ENCODE data around the gene NETO1.

NETO1 gene

DNA sequence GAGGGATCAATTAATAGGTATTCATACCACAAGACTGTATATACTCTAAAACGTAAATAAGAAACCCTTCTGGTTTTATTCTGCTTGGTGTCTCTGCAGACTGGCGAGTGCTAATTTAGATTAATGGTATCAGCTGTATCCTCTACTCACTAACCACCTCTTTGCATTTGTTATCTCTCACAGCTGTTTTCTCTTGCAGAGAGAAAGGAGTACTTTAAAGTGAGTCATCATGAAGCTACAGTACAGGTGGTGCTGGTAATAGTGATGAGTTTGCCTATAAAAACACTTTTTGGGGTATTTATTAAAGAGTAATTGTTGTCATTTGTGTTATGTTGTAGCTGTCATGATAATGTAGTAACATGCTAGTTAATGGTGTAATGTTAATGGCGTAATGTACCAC lies 147.7 kb downstream of the NETO1 start:
- no peak for DNase-seq

DNA sequence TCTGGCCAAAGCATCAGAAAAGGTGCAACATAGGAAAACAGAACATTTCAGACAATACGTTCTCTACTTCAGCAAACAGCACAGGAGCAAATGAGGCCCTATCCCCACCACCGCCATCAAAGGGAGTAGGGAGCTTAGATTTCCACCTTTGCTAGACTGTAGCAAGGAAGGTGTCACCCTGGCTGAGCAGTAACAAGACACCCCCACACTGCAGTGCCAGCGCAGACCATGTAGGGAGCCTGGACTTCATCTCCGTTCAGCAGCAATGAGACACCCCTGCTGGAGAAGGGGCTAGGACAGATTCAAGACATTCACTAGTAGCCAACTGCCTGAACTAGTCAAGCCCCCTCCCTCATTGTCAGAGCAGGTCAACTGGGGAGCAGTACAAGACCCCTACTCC lies 163.6 kb downstream of the NETO1 start:
- no peak for DNase-seq

GRCh38 chr18:72700961-72701710 lies 166.7 kb downstream of the NETO1 start:
- no peak for DNase-seq

DNA sequence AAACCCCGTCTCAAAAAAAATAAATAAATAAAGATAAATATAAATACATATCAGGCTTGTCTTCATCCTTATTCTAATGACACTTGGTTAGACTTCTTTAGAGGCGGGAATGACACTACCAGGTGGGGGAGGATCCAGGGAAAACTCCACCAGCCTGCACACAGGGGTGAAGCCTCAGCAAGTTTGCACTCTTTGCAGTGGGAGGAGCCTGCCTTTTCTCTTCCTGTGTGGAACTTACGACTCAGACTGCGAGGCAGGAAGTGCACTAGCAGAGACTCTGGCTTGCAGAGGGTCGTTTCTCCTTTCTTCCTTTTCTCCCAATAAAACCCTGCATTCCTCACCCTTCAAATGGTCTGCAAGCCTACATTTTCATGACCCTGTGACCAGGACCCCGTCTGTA lies 170.1 kb downstream of the NETO1 start:
- no peak for DNase-seq

DNA sequence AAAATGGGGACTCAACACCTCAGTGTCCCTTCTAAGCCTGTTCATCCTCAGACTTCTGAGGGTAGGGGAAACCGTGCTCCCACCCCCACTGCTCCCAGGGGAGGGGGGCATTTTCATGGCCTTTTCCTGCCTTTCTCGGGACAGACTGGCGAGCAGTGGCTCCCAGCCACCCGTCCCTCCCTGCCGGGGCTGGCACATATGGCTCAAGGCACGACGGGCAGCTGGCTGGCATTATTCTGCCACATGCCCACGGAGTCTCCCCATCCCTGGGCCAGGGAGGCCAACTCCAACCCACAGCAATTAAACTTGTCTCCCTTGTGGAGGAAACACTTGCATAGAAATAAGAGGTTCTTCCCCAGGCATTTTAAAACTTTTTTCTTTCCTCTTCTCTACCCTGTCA lies 175.2 kb downstream of the NETO1 start:
- DNase-seq: no peak
